Measurements from ENCODE around the gene FCAR.
"Not testable (repeated sequence)": the region's sequence is repeated elsewhere in the genome, so short reads cannot be mapped to it uniquely, and the experiment has no call there.

Gene FCAR

GRCh38 chr19:54873990-54874389, at the start of gene FCAR:
Gene FCAR (plus strand): TSS chr19:54874235. CDS start chr19:54874290, 55 bp downstream.
- Histone ChIP-seq H3K79me2 (ENCODE audit: low read length) (no peaks in the 10 kb centered on the region), H3K4me3 (ENCODE audit: low read length) (no peak within 1 kb of the TSS), H3K4me1 (ENCODE audit: low read length) (peaks cover 6% of the 10 kb centered on the region), H2AFZ (ENCODE audit: low read depth, low read length) (no peak within 1 kb of the TSS), H3K27me3 (ENCODE audit: low read depth, low read length) (peaks cover 39% of the 10 kb centered on the region), H3K27ac (ENCODE audit: low read length) (no peak within 1 kb of the TSS), H3K9me3 (ENCODE audit: insufficient read depth, low read length) (no peaks in the 10 kb centered on the region), H4K20me1 (ENCODE audit: insufficient read depth, low read length) (no peaks in the 10 kb centered on the region), H3K9ac (ENCODE audit: low read length) (no peak within 1 kb of the TSS), H3K4me2 (ENCODE audit: low read length) (no peak within 1 kb of the TSS), H3K36me3 (replicated peaks; ENCODE audit: low read depth, low read length) (no peaks in the 10 kb centered on the region)
- TF ChIP-seq EZH2phosphoT487 (IDR thresholded peaks at IDR 0.05; ENCODE audit: low read depth), result no peak
- TF ChIP-seq, protein P1, sequence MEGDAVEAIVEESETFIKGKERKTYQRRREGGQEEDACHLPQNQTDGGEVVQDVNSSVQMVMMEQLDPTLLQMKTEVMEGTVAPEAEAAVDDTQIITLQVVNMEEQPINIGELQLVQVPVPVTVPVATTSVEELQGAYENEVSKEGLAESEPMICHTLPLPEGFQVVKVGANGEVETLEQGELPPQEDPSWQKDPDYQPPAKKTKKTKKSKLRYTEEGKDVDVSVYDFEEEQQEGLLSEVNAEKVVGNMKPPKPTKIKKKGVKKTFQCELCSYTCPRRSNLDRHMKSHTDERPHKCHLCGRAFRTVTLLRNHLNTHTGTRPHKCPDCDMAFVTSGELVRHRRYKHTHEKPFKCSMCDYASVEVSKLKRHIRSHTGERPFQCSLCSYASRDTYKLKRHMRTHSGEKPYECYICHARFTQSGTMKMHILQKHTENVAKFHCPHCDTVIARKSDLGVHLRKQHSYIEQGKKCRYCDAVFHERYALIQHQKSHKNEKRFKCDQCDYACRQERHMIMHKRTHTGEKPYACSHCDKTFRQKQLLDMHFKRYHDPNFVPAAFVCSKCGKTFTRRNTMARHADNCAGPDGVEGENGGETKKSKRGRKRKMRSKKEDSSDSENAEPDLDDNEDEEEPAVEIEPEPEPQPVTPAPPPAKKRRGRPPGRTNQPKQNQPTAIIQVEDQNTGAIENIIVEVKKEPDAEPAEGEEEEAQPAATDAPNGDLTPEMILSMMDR (IDR thresholded peaks at IDR 0.05; ENCODE audit: low read depth, low read length), result no peak

DNA sequence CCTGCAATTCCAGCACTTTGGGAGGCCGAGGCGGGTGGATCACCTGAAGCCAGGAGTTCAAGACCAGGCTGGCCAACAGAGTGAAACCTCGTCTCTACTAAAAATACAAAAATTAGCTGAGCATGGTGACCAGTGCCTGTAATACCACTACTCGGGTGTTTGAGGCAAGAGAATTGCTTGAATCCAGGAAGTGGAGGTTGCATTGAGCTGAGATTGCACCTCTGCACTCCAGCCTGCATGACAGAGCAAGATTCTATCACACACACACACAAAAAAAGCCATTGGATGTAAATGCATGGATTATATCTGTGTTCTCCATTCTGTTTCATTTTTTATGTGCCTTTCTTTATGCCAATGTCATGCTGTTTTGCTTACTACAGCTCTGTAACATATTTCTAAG, 49.6 kb upstream of the FCAR start:
- not testable (repeated sequence) for H3K79me2 ChIP-seq (ENCODE audit: low read length); H3K9me3 ChIP-seq (ENCODE audit: insufficient read depth, low read length); H3K4me2 ChIP-seq (ENCODE audit: low read length)

GRCh38 chr19:54825326-54825725, 48.7 kb upstream of the FCAR start:
- peaks cover 16% of the 10 kb centered on the region for H3K27me3 ChIP-seq (ENCODE audit: low read depth, low read length)
- H3K4me2 ChIP-seq (ENCODE audit: low read length); H3K79me2 ChIP-seq (ENCODE audit: low read length); H3K4me1 ChIP-seq (ENCODE audit: low read length); H3K27ac ChIP-seq (ENCODE audit: low read length); H2AFZ ChIP-seq (ENCODE audit: low read depth, low read length); H4K20me1 ChIP-seq (ENCODE audit: insufficient read depth, low read length); H3K9me3 ChIP-seq (ENCODE audit: insufficient read depth, low read length); H3K4me3 ChIP-seq (ENCODE audit: low read length); H3K36me3 ChIP-seq (replicated peaks; ENCODE audit: low read depth, low read length); H3K9ac ChIP-seq (ENCODE audit: low read length): not testable (repeated sequence)

More for the DNA sequence above, 49.6 kb upstream of the FCAR start:
- not testable (repeated sequence) for H3K4me1 ChIP-seq (ENCODE audit: low read length); H3K27ac ChIP-seq (ENCODE audit: low read length); H3K4me3 ChIP-seq (ENCODE audit: low read length); H3K9ac ChIP-seq (ENCODE audit: low read length); H3K36me3 ChIP-seq (replicated peaks; ENCODE audit: low read depth, low read length); H2AFZ ChIP-seq (ENCODE audit: low read depth, low read length); H4K20me1 ChIP-seq (ENCODE audit: insufficient read depth, low read length)
- peaks cover 22% of the 10 kb centered on the region for H3K27me3 ChIP-seq (ENCODE audit: low read depth, low read length)

- H3K79me2 ChIP-seq (ENCODE audit: low read length); H3K36me3 ChIP-seq (replicated peaks; ENCODE audit: low read depth, low read length); H3K9me3 ChIP-seq (ENCODE audit: insufficient read depth, low read length); H3K27me3 ChIP-seq (ENCODE audit: low read depth, low read length); H3K4me3 ChIP-seq (ENCODE audit: low read length); H3K4me2 ChIP-seq (ENCODE audit: low read length); H3K9ac ChIP-seq (ENCODE audit: low read length); H4K20me1 ChIP-seq (ENCODE audit: insufficient read depth, low read length); H3K4me1 ChIP-seq (ENCODE audit: low read length); H2AFZ ChIP-seq (ENCODE audit: low read depth, low read length); H3K27ac ChIP-seq (ENCODE audit: low read length): not testable (repeated sequence)
Measured at GRCh38 chr19:54828064-54828463, 46.0 kb upstream of the FCAR start.

DNA sequence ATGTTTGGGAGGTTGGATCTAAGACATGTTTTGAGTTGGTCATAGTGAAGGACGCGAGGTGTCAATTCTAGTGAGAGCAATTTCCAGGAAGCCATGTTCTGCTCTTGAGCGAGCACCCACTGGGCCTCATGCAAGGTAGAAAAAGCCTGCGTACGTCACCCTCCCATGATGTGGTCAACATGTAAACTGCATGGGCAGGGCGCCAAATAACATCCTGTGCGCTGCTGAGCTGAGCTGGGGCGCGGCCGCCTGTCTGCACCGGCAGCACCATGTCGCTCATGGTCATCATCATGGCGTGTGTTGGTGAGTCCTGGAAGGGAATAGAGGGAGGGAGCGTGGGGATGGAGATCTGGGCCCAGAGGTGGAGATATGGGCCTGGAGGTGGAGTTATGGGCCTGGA, 41.5 kb upstream of the FCAR start, which contains the start of gene KIR2DS4:
KIR2DS4 (plus strand) TSS at position 181 of the 400 bp plus-strand sequence.
- not testable (repeated sequence) for H3K4me1 ChIP-seq (ENCODE audit: low read length); H3K4me2 ChIP-seq (ENCODE audit: low read length); H3K36me3 ChIP-seq (replicated peaks; ENCODE audit: low read depth, low read length); H4K20me1 ChIP-seq (ENCODE audit: insufficient read depth, low read length); H3K4me3 ChIP-seq (ENCODE audit: low read length); H3K79me2 ChIP-seq (ENCODE audit: low read length); H3K9ac ChIP-seq (ENCODE audit: low read length); H3K27me3 ChIP-seq (ENCODE audit: low read depth, low read length); H3K27ac ChIP-seq (ENCODE audit: low read length); H3K9me3 ChIP-seq (ENCODE audit: insufficient read depth, low read length); H2AFZ ChIP-seq (ENCODE audit: low read depth, low read length)

- H3K27ac ChIP-seq (ENCODE audit: low read length); H3K9me3 ChIP-seq (ENCODE audit: insufficient read depth, low read length); H3K4me3 ChIP-seq (ENCODE audit: low read length); H3K9ac ChIP-seq (ENCODE audit: low read length); H3K79me2 ChIP-seq (ENCODE audit: low read length); H4K20me1 ChIP-seq (ENCODE audit: insufficient read depth, low read length); H2AFZ ChIP-seq (ENCODE audit: low read depth, low read length); H3K4me1 ChIP-seq (ENCODE audit: low read length); H3K27me3 ChIP-seq (ENCODE audit: low read depth, low read length); H3K4me2 ChIP-seq (ENCODE audit: low read length); H3K36me3 ChIP-seq (replicated peaks; ENCODE audit: low read depth, low read length): not testable (repeated sequence)
Measured at GRCh38 chr19:54835126-54835525, 38.9 kb upstream of the FCAR start.

- H3K4me2 ChIP-seq (ENCODE audit: low read length); H3K4me1 ChIP-seq (ENCODE audit: low read length); H2AFZ ChIP-seq (ENCODE audit: low read depth, low read length); H3K9me3 ChIP-seq (ENCODE audit: insufficient read depth, low read length); H3K27ac ChIP-seq (ENCODE audit: low read length); H3K4me3 ChIP-seq (ENCODE audit: low read length); H3K79me2 ChIP-seq (ENCODE audit: low read length); H4K20me1 ChIP-seq (ENCODE audit: insufficient read depth, low read length); H3K9ac ChIP-seq (ENCODE audit: low read length); H3K27me3 ChIP-seq (ENCODE audit: low read depth, low read length); H3K36me3 ChIP-seq (replicated peaks; ENCODE audit: low read depth, low read length): not testable (repeated sequence)
Measured at GRCh38 chr19:54837522-54837921, 36.5 kb upstream of the FCAR start.

- not testable (repeated sequence) for H3K79me2 ChIP-seq (ENCODE audit: low read length); H3K4me2 ChIP-seq (ENCODE audit: low read length); H4K20me1 ChIP-seq (ENCODE audit: insufficient read depth, low read length); H3K4me1 ChIP-seq (ENCODE audit: low read length); H3K9ac ChIP-seq (ENCODE audit: low read length); H3K4me3 ChIP-seq (ENCODE audit: low read length); H3K27ac ChIP-seq (ENCODE audit: low read length); H2AFZ ChIP-seq (ENCODE audit: low read depth, low read length); H3K36me3 ChIP-seq (replicated peaks; ENCODE audit: low read depth, low read length); H3K9me3 ChIP-seq (ENCODE audit: insufficient read depth, low read length)
- peaks cover 11% of the 10 kb centered on the region; the same call in 1 of the 2 replicates for H3K27me3 ChIP-seq (ENCODE audit: low read depth, low read length)
Measured at GRCh38 chr19:54843171-54843570, 30.9 kb upstream of the FCAR start.

DNA sequence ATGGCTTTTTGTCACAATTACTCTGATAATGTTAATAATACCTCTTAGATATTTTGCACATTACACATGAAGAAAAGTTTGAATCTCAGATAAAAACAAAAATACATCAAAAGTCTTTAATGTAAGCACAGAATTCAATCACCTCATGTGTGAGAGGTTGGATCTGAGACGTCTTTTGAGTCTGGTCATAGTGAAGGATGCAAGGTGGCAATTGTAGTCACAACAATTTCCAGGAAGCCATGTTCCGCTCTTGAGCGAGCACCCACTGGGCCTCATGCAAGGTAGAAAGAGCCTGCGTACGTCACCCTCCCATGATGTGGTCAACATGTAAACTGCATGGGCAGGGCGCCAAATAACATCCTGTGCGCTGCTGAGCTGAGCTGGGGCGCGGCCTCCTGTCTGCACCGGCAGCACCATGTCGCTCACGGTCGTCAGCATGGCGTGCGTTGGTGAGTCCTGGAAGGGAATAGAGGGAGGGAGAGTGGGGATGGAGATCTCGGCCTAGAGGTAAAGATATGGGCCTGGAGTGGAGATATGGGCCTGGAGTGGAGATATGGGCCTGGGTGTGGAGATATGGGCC, 23.9 kb upstream of the FCAR start, which contains the start of gene KIR3DL2:
KIR3DL2 (plus strand) TSS at position 383 of the 580 bp plus-strand sequence; CDS start at position 416, 33 bp downstream.
- not testable (repeated sequence) for H3K9ac ChIP-seq (ENCODE audit: low read length); H3K79me2 ChIP-seq (ENCODE audit: low read length); H3K4me1 ChIP-seq (ENCODE audit: low read length); H3K27ac ChIP-seq (ENCODE audit: low read length); H3K36me3 ChIP-seq (replicated peaks; ENCODE audit: low read depth, low read length); H4K20me1 ChIP-seq (ENCODE audit: insufficient read depth, low read length); H2AFZ ChIP-seq (ENCODE audit: low read depth, low read length); H3K4me3 ChIP-seq (ENCODE audit: low read length); H3K4me2 ChIP-seq (ENCODE audit: low read length); H3K9me3 ChIP-seq (ENCODE audit: insufficient read depth, low read length)
- H3K27me3 ChIP-seq (ENCODE audit: low read depth, low read length), result peaks cover 14% of the 10 kb centered on the region

Measured in OCI-LY3 (cell line).